HG03280 (cell line): ENCODE results near the gene NPW.
"Not testable (repeated sequence)": the region's sequence is repeated elsewhere in the genome, so short reads cannot be mapped to it uniquely, and the experiment has no call there.

Experiments used
- ATAC-seq: cut with Tn5 transposase; IDR thresholded peaks from one replicate; pipeline ENCODE4 v1.9.1; 2021; ENCODE audit warnings: mild to moderate bottlenecking, moderate library complexity; ENCODE audit not compliant: unreplicated experiment

Gene NPW

DNA sequence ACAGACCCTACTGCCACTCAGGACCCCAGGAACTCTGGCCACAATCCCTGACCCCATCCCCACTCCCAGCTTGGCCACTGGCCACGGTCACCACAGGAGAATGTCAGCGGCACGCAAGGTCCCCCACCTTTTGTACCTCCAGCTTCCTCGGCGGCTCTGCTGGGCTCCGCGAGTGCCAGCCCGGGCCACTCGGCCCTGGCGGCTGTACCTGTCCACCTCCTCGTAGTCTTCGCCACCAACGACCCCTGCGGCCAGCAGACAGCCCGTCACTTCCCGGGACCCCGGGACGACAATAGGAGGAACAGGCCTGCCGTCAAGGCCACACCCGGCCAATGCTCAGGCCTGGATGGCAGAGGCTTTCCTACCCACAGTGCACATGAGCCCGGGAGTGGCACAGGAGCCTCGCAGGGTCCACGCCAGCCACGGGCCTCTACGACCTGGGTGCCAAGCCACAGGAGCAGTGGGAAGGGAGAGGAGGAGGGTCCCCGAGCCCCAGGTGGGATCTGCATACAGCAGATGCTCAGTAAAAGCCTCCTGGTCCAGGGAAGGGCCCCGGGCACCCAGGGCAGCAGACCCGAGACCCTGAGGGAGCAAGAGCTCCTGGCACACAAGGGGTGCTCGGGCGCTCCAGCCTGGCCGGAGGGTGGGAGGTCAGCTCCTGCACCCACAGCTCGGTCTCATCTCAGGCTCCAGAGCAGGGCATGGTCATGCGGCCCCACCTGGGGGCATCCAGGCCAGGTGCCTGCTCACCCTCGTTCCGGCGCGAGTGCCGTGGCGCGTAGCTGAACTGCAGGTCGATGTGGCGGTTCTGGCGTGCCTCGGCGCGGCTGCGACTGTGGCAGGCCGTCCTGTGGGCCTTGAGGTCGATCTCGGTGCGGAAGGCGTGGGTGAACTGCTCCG lies 17.9 kb upstream of the NPW start:
- no peak for ATAC-seq

DNA sequence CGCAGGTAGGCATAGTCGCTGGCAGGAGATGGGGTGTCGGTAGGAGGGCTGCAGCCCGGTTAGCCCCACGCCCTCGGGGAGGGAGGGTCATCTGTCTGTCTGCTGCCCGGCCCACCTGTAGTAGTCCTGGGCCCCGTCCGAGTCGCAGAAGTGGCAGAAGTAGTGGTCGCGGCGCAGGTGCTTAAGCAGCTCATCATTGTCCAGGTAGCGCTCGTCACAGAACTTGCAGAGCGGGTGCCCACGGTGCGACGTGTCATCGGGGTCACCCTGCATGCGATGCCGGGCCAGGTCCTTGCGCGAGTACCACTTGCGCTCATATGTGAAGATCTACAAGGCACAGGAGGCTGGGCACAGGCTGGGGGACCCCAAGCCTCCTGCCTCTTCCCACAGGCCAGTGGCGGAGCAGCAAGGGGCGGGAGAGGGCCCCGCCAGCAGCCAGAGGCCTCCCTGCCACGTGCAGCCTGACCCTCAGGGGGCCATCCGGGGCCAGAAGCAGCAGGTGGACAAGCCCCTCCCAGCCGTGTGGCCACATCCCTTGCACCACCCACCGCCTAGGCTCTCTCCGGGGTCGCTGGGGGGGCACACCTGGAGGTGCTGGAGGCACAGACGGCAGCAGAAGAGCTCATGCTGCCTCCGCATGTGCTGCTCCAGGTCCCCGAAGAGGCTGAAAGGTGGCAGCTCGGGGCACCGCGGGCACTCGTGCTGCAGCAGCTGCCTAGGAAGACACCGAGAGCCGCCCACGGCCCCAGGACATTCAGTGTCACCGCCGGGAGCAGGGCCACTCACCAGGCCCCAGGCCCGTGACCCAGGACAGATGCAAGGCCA lies 17.0 kb upstream of the NPW start:
- no peak for ATAC-seq

DNA sequence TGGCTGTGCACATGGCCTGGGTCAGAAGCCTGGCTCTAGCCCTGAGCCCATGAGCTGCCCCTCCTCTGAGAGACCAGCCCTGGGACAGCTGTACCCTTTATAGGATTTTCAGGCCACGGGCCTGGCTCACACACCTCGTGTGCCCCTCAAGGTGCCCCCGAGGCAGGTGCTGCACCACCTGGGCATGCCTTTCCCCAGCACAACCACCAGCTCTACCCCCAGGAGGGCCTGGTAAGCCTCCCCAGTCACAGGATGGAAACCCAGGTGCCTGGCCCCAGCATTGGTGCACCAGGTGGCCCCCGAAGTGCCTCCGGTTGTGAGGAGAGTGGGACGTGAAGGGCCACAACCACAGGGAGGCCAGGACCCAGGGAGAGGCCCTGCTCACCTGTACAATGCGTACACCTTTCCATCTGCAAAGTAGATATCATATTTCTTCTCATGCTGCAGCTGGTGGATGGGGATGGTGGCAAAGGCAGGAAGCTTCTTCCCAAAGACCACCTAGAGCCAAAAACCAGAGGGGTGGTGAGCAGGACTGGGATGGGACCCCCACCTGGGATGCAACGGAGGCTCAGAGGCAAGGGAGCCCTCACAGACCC lies 16.3 kb upstream of the NPW start:
- ATAC-seq: no peak

DNA sequence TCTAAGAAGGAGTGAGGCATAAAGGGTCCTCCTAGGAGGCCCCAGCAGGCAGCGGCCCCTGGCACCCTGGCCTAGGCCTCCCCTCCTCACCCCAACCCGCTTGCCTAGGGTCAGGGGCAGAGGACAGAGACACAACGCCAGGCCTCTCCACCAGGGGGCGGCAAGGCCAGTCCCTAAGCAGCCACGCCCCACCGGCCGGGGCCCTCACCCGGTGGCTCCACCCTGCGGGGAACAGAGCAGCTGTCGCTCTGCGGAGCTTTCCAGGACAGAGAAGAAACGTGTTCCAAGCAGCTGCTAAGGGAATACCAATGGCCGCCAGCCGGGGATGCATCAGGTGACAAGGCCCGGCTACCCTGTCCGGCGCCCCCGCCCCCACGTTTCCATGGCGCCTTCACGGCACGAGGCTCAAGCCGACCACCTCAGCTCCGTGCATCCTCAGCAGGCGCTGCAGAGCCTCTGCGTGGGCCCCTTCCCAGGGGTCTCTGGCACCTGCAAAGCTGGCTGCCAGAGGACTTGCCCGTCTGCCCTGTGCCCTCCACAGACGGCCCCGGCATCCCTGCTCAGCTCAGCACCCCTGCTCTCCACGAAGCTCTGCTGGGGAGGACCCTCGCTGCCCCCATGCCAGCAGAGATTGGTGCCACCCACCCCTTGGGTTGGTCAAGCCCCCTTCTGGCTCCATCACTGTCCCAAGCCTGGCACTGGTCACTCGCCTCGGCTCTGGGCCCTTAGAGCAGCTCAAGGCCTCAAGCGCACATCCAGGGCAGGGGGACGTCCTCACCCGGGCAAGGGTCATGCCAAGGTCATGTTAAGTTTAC lies 15.6 kb upstream of the NPW start:
- ATAC-seq: peak; percentile 67

DNA sequence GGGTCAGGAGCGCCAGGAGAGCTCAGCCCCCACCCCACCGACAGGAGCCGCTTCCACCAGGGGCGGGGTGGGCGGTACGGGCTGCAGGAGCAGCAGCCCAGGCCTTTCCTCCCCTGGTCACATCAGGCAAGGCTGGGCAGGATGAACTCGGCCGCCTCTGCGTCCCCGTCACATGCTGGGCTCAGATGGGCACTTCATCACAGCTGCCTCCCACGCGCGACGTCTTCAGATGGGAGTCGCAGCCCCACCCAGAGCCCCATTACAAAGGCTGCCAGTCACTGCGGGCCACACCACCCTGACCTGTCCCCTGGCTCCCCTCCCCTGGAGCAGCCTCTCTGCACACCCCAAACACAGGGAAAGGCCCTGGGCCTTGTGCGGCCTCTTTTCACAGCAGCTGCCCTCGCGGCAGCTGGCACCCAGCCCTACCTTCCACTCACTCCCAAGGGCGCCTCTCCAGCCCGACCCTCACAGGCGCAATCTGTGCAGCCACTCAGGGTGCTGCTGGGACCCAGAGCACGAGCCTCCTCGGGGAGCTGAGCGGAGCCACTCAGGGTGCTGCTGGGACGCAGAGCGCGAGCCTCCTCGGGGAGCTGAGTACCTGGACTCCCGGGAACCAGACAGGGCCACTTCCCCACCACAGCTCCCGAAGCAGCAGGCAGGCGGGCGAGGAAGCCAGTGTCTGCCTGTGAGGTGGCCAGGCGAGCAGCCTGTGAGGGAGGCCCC lies 14.6 kb upstream of the NPW start:
- ATAC-seq: no peak

DNA sequence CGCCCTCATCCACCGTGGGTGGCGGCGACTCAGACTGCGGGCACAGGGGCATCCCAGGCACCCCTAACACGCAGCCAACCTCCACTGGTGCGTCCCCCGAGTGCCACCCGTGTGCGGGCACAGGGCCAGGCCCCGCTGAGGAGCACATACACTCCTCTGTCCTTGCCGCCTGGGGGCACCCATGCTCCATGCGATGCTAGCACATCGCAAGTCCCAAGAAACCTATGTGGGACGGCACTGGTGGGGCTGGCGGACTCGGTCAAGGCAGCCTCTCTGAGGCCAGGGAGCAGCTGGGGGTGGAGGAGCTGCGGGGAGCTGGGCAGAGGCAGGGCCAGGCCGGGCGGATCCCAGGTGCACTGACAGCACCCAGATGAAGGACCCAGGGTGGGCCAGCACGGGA lies 13.9 kb upstream of the NPW start:
- no peak for ATAC-seq

DNA sequence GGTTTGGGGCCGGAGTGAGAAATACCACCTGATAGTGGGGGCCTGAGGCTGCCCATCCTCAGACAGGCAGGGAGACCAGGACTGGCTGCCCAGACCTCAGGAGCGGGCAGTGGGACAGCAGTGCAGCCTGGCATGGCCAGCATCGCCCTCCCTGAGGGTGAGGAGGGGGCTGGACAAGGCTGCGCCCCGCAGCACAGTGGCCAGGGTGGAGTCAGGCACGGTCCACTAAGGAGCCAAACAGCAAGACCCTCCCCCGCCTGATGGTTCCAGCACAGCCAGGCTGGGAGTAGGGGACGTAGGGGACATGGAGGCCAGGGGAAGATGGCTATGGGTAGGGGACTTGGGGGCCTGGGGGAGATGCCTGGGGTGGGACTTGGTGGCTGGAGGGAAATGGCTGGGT lies 13.3 kb upstream of the NPW start:
- no peak for ATAC-seq

DNA sequence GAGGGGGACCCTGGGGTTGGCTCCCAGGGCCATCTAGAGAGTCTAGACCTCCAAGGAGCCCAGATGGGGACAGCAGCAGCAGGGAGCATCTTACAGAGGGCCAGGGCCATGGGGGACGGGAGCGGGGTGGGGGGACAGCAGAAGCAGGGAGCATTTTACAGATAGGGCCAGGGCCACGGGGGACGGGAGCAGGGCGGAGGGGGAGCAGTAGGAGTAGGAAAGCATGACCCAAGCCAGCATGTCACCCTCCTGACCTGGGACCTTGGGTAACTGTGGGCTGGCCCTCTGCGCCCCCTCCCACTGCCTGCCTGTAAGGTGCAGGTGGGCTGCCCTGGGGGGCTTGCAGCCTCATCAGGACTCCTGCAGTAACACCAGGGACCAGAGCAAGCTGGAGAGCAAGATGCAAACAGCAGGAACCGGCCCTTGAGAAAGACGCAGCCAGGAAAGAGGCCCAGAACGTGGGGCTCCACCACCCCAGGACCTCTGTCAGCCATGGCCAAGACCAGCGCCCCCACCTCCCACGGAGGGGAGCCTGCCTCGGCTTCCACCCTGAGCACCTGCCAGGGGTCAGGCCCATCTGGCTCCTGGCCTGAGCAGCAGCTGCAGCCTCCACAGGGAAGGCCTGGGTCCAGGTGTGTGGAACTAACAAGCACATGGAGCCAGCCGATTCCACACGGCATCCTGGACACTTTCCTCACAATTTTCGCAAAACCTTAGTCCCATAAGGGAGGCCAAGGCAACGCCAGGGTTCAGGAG lies 12.3 kb upstream of the NPW start:
- ATAC-seq: no peak

DNA sequence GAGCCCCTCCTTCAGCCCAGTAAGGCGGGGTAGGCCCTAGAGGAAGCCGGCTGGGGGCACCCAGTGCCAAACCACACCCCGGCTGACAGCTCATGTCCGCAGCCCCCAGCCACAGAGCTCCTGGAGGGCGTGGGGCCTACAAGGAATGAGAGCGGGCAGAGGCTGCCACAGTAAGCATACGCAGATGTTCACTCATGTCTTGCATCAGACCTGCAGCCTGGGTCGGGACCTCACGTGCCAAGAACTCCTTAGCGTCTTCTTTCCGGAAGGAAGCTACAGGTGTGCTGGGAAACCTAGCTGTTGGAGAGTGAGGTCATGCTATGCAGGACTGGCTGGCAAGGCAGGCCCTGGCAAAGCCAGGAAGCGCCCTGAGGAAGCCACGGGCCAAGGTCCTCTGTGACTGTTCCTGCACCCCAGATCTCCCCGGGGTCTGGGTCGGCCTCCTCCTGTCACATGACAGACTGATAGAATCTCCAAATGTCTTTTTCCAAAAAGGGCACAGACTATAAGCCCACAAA lies 11.5 kb upstream of the NPW start:
- ATAC-seq: no peak

DNA sequence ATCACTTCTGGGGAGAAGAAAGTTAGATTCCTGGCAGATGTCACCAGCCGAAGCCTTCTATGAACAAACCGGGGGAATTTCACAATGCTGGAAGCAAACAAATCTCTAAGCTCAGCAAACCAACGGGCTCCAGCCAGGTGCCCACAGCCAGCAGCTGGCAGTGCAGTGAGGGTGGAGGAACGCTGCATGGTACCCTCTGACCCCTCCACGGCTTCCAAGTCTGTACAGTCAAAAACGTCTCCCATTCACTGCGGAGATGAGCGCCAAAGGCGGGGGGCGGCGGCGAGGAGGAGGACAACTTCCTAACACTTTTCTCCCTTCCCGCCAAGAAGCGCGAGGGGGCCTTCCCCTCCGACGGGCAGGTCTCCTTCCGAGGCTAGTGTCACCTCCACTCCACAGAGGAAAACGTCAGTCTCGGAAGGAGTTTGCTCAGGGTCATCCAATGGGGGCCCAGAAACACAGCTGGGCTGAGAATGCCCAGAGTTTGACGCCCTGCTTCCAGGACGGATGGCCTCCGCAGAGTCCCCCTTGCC lies 10.9 kb upstream of the NPW start:
- ATAC-seq: peak; percentile 7

DNA sequence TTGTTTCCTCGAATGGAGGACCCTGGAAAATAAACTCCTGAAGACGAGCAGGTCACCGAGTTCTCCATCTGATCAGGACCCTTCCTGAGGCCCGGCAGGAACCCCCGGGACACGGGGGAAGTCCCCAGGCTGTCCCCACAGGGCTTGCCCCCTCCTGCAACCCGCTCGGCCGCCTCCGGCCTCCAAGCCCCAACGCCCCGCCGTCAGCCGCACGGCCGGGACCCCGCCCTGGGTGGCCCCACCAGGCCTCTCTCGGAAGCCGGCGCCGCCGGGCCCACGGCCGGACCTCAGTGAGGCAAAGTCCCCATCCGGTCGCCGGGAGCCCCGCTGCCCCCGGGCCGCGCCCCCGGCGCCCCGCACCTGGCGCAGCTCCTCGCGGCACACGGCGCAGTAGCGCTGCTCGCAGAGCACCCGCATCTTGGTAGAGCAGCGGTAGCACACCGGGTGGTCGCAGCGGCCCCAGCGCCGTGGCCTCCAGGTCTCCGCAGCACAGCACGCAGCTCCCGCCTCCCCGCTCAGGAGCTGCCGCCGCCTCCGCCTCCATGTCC lies 10.3 kb upstream of the NPW start:
- peak; percentile 36 for ATAC-seq

DNA sequence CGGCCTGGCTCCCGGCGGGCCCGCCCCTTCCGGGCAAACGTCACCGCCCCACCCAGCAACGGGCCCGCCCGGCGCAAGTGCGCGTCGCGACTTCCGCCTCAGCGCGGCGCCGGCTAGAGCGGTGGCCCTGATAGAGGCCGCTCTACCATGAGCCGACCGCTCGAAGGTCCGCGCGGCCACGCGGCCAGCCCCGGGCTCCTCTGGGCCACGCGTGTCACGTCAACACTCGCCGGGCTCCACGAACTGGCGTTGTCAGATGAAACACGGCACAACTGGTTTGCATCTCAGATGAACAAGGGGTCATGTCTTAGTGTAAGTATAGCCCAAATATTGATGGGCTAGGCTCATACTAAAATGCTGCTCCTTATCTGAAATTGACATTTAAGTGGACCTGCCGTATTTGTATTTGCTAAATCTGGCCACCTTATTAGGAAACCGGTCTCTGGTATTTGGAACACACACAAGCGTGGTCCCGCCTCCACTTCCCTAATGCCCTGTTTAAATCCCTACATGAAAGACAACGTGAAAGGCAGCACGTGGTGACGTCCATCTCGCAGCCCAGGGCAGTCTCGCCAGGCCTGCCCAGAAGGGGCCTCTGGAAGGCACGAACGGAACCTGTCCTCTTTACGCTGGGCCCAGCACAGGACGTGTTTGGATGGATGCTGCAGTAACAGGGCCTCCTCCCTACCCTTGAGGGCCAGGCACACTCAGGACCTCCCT lies 9.6 kb upstream of the NPW start, which contains the start of gene ZNF598:
Gene ZNF598 (minus strand): TSS at position 31 of the 720 bp plus-strand sequence.
- ATAC-seq: peak; percentile 83

DNA sequence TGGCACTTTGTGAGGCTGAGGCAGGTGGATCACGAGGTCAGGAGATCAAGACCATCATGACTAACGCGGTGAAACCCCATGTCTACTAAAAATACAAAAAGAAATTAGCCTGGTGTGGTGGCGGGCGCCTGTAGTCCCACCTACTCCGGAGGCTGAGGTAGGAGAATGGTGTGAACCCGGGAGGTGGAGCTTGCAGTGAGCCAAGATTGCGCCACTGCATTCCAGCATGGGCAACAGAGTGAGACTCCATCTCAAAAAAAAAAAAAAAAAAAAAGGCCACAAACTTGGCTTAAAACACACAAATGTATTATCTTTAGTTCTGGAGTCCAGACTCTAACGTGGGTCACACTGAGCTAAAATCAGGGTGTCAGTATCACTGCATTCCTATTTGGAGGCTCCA lies 7.9 kb upstream of the NPW start:
- not testable (repeated sequence) for ATAC-seq

DNA sequence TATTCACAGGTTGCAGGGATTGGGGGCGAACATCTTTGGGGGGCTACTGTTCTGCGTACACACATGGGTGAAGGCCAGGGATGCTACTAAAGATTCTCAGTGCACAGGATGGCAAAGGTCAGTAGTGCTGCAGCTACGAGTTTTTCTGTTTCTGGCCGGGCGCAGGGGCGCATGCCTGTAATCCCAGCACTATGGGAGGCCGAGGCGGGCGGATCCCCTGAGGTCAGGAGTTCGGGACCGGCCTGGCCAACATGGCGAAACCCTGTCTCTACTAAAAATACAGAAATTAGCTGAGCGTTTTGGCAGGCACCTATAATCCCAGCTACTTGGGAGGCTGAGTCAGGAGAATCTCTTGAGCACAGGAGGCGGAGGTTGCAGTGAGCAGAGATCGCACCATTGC lies 6.1 kb upstream of the NPW start:
- no peak for ATAC-seq

DNA sequence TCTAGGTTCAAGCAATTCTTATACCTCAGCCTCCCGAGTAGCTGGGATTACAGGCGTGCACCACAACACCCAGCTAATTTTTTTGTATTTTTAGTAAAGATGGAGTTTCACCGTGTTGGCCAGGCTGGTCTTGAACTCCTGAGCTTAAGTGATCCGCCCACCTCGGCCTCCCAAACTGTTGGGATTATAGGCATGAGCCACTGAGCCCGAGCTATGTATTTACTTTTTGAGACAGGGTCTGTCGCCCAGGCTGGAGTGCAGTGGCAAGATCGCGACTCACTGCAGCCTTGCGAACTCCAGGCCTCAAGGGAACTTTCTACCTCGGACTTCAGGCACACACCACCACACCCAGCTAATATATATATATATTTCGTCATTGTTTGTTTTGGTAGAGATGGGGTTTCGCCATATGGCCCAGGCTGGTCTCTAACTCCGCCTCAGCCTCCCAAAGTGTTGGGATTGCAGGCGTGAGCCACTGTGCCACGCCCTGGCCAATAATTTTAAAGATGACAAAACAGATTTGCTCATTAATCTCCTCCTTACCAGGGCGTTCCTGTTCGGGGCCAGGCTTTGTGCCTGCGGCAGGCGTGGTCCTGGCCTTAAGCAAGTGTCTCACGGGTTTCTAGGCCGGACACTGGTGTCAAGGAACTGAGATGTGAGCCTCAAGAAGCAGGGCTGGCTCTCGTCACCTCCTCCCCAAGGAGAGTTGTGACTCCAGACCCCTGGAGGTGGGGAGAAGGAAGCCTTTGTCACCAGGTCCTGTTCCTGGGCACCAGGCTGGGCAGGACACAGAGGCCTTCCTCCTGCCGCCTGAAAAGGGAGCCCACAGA lies 4.3 kb upstream of the NPW start:
- ATAC-seq: no peak

DNA sequence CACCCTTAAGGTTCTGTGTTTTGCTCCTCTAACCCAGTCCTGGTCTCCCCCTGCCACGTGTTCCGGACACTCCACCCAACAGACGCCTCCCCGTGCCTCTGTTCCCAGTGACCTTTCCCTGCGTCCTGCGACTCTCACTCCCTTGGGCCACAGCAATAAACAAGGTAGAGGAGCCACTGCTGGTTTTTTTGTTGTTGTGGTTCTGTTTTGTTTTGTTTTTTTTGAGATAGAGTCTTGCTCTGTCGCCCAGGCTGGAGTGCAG lies 3.7 kb upstream of the NPW start:
- no peak for ATAC-seq

DNA sequence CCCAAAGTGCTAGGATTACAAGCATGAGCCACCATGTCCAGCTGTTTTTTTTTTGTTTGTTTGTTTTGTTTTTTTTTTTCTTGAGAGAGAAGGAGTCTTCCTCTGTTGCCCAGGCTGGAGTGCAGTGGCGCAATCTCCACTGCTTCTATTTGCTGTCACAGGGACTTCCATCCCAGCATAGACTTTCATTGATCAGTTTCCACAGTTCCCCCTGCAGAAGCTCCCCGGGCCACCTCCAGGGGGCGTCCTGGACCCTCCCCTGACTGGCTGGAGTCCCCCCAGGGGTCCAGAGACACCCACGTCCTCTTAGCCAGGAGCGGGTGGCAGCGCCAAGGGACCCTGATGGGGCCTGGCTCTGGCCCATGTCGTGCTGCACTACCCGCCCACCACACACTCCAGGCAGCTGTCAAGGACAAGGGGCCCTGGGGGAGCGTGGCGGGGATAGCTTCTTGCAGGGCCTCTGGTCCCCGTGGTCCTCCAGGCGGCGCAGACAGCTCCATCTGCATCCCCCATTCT lies 3.1 kb upstream of the NPW start:
- no peak for ATAC-seq
